ENCODE data around the gene DNAJC6.
"Not testable (repeated sequence)": the region's sequence is repeated elsewhere in the genome, so short reads cannot be mapped to it uniquely, and the experiment has no call there.

Gene DNAJC6

DNA sequence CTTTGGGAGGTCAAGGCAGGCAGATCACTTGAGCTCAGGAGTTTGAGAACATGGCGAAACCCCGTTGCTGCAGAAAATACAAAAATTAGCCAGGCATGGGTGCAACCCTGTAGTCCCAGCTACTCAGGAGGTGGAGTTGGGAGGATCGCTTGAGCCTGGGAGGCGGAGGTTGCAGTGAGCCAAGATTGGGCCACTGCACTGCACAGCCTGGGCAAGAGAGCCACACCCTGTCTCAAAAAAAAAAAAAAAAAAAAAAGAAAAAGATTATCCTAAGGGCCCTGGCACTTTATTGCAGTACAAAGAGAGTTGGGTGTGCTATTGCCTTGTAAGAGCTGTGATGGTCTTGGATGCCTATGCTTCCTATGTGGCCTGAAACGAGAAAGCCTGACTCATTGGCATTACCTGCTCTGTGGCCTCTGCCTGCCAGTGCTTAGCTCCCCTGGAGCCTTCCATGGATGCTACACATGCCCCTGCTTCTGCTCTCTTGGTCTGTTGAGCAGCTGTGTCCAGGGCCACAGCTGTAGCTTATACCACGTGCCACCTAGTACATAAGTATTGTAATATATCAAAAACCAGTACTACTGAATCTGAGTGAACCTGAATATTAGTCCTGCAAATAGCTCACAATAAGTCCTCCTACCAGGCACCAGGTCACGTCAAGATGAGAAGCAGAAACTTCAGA lies 45.8 kb downstream of the DNAJC6 start:
- DNase-seq (ENCODE audit: low read depth), result no peak

- DNase-seq (ENCODE audit: low read depth), result no peak
These were observed 48.1 kb downstream of the DNAJC6 start for GRCh38 chr1:65357291-65357960.

- DNase-seq (ENCODE audit: low read depth), result no peak
These were observed 50.5 kb downstream of the DNAJC6 start for GRCh38 chr1:65359888-65360287.

GRCh38 chr1:65360648-65361047 lies 51.3 kb downstream of the DNAJC6 start:
- no peak for DNase-seq (ENCODE audit: low read depth)

DNA sequence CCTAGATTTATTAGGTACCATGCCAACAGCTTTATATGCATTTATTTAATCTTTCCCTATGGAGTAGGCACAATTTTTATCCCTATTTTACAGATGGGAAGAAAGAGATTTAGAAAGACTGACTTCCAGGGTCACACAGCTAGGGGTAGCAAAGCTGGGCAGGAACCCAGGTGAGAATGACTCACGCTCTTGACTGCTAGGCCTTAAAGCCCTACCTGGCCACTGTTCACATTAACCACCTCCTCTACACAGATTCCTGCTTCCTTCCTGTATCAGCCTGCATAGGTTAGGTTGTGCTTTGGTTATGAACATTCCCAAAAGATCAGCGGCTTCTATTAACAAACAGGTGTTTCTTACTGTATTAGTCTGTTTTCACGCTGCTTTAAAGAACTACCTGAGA lies 53.2 kb downstream of the DNAJC6 start:
- no peak for DNase-seq (ENCODE audit: low read depth)

- DNase-seq (ENCODE audit: low read depth), result no peak
These were observed 54.1 kb downstream of the DNAJC6 start for GRCh38 chr1:65363484-65363883.

GRCh38 chr1:65368403-65368802 lies 59.1 kb downstream of the DNAJC6 start:
- no peak for DNase-seq (ENCODE audit: low read depth)

DNA sequence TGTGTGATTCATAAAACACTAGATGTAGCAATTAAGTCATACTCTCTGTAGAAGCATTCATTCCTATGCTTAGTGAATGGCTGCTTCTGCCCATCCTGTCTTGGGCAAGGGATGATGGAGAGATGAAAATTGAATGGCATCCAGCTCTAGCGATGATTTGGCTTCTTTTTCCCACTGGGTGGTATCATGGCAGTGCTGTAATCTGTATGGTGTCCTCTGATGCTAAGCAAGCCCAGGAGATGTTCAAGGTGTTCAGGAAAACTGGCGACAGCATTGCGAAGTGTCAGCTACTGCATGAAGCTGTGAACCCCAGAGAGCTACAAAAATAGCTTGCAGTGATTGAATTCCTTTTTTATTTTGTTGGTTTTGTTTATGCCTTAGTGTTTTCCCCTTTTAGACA lies 62.2 kb downstream of the DNAJC6 start:
- DNase-seq (ENCODE audit: low read depth), result no peak

DNA sequence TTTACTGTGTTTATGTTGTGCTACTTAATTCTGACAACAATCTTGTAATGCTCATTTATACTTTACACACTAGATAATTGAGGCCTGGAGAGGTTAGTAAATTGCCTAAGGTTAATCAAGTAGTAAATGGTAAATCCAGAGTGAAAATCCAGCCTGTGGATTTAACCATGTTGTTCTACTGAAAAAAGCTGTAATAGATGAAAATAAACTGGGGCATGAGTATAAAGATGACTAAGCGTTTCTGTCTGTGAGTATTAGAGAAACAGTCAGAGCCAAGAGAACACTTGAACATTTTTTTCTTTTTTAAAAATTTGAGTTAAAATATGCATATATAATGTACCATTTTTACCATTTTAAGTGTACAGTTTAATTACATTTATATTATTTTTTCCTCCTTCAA lies 63.2 kb downstream of the DNAJC6 start:
- no peak for DNase-seq (ENCODE audit: low read depth)

DNA sequence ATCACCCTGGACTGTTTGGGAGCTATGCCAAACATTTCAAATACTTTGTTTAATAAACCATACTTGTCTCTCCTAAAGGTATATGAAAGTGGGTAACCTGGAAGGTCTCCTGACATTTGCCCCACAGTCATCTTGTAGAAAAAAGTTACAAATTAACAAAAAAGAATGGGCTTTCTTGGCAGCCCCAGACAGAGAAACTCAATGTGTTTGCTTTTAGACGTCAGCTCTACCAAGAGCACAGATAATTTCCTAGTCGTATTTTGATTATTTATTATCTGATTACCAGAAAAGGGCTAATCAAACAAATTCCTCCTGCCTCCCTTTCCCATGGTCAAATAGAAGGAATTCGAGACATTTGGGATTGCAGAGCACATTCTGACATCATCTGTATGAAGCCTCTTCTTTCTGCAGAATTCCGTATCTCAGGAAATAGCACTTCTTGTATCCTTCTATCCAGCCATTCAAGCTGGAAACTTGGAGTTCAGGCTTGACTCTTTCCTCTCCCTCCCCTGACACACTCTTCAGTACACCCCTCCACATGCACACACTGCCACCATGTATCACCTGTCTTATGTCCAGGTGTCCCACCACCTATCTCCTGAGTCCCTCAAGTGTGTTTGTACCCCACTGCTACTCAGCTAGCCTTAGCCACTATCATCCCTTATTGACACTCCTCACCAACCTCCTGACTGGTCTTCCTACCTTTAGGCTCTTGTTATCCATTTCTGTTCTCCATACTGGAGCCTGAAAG lies 68.3 kb downstream of the DNAJC6 start:
- no peak for DNase-seq (ENCODE audit: low read depth)

DNA sequence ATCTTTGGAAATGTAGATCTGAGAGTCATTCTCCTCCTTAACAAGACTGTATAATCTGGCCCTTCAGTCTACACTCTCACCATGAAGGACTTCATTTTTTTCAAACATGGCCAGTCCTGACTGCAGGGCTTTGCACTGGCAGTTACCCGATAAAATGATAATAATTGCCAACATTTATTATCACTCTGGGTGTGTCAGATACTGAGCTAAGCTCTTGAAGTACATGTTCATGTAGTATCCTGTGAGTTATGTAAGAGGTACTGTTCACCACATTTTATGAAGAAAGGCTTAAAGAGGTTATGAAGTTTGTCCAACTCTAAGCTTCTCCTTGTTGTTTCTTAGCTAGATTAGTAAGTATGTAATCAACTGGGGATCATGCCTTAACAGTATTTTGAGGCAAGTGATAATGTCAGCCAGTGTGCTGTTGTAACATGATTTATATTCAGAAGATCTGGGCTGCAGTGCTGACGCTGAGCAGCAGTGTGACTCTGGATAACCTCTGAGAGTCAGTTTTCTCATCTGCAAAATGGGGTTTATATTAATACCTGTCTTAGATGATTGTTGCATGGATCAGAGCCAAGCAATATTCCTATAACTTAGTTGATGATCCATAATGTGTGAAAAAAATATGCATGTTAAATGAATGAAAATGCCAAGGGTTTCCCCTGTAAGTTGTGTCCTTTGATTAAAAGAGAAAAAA lies 69.1 kb downstream of the DNAJC6 start:
- no peak for DNase-seq (ENCODE audit: low read depth)

DNA sequence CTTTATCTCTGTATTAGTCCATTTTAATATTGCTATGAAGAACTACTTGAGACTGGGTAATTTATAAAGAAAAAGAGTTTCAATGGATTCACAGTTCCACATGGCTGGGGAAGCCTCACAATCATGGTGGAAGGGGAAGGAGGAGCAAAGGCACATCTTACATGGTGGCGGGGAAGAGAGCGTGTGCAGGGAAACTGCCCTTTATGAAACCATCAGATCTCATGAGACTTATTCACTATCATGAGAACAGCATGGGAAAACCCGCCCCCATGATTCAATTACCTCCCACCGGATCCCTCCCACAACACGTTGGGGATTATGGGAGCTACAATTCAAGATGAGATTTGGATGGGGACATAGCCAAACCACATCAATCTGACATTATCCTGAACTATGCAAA lies 75.1 kb downstream of the DNAJC6 start:
- DNase-seq (ENCODE audit: low read depth), result not testable (repeated sequence)

DNA sequence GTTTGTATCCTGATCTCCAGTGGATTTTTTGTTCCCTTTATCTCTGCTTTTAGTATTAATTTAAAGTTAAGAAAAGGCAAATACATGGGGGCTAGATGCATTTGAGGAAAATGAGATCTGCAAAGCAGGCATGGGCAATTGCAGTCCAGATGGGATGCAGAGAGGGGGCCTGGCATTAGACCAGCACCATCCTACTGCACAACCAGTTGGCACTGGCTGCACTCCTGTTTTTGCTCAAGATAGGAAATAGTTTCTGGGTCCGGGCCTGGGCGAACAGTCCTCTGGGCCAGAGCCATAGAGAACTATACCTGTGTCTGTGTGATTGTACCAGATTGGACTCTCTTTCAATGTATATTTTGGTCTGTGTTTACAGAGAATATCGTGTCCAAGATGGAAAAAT lies 77.1 kb downstream of the DNAJC6 start:
- no peak for DNase-seq (ENCODE audit: low read depth)

GRCh38 chr1:65387821-65388220 lies 78.5 kb downstream of the DNAJC6 start:
- DNase-seq (ENCODE audit: low read depth), result no peak

DNA sequence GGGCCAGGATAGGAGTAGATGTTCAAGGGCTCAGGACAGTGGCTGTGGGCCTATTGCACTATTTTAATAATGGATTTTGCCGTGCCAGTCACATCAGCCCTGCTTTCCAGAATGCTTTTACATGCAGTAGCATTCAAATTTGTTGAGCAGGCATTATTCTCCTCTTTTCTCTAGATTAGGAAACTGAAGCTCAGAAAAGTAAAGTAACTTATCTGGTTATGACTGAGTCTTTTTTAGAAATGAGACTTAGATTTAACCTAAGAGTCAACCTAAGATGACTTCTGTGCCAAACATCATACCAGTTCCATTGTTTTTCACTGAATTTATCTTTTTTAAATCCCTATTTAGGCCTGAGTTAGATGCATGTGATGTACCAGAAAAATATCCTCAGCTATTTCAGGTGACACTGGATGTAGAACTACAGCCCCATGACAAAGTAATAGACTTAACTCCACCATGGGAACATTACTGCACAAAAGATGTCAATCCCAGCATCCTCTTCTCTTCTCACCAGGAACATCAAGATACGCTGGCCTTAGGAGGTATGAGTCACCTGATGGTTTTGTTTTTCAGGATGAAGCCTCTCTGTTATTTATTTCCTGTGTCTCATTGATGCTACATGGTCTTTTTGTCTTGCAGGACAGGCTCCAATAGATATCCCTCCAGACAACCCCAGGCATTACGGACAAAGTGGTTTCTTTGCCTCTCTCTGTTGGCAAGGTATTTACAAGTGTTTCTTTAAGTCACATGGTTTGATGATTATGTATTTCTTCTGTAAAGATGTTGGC lies 79.8 kb downstream of the DNAJC6 start:
- no peak for DNase-seq (ENCODE audit: low read depth)

- DNase-seq (ENCODE audit: low read depth), result no peak
These were observed 83.2 kb downstream of the DNAJC6 start for GRCh38 chr1:65392497-65392896.

GRCh38 chr1:65393347-65393746 lies 84.0 kb downstream of the DNAJC6 start:
- DNase-seq (ENCODE audit: low read depth), result peak; percentile 29

DNA sequence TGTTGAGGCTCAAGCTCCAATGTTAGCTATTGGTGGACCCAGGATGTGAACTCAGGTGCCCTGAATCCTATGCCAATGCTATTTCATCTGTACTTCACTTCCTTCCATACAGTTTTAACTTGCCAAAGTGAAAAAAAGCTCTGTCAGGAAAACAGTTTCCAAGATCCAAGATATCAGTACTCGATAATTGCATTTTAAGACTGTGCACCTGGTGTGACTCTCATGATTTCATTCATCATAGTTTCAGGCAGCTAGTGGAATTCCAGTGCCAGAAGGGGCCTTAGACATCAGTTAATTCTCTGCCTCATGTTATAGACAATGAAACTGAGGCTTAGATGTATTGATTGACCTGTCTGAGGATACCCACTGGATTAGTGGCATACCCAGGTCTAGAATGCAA lies 84.6 kb downstream of the DNAJC6 start:
- DNase-seq (ENCODE audit: low read depth), result no peak

GRCh38 chr1:65395887-65396612 lies 86.7 kb downstream of the DNAJC6 start:
- DNase-seq (ENCODE audit: low read depth), result peak; percentile 48

DNA sequence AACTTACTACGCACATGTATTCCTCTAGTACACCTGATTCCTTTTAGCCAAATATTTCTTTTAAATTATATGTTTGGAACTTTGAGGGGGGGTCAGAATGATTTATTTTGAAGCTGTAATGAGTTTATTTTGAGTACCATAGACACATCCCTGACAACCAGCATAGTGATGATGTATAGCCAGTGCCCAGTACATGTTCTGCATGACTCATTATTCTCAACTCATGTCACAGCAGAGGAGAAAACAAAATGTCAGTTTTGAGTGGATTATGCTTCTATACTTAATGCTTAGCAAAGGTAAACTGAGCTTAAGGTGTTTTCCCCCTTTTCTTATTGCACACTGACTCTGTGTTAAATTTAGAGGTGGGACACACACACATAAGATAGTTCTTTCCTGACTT lies 88.7 kb downstream of the DNAJC6 start:
- no peak for DNase-seq (ENCODE audit: low read depth)

- no peak for DNase-seq (ENCODE audit: low read depth)
These were observed 89.7 kb downstream of the DNAJC6 start for GRCh38 chr1:65399003-65399402.

All from stromal cell of bone marrow (primary cell).